H1 (cell line): ENCODE measurements around the gene CSGALNACT2. TPM values are rescaled to one million over a fixed set of nuclear protein-coding genes. Genes with fewer than 3 reads are reported as not detected.

ENCODE experiments used
- CTCF ChIA-PET: fragments of 300-600 bp; sonication (Branson Sonifier 250); formaldehyde crosslinking; loops from one replicate; lab custom pipeline; 2021; ENCODE audit not compliant: partially characterized antibody; lab: Charles Lee
- POLR2A ChIA-PET: fragments of 300-600 bp; sonication (Branson Sonifier 250); formaldehyde crosslinking; loops from one replicate; lab custom pipeline; 2021; ENCODE audit warnings: inconsistent platforms; ENCODE audit not compliant: partially characterized antibody; lab: Charles Lee
- DNase-seq, 2 experiments: peaks; one replicate each; pipeline versions ENCODE4 v3.0.0 to v3.0.0-alpha.2; 2010 to 2022; ENCODE audit warnings: low spot score in 2 of 2, low read depth in 1 of 2, mixed read lengths in 1 of 2
- FAIRE-seq: peaks from 2 replicates; lab custom pipeline; 2011; peaks lifted over from hg19 to GRCh38; lab: Jason Lieb, UNC
- H2AFZ ChIP-seq: 2 replicates; pipeline ENCODE4 v1.8.1; 2012; ENCODE audit warnings: low read length, inconsistent platforms
- H2AK5ac ChIP-seq: 2 replicates; pipeline ENCODE4 v1.6.1; 2013; ENCODE audit warnings: low read depth, low read length
- H2BK120ac ChIP-seq: replicated peaks from 2 replicates; pipeline ENCODE3; 2013; ENCODE audit warnings: low read depth, low read length, inconsistent platforms
- H2BK12ac ChIP-seq: 2 replicates; pipeline ENCODE4 v1.6.1; 2013; ENCODE audit warnings: low read depth, low read length
- H2BK15ac ChIP-seq: 2 replicates; pipeline ENCODE4 v1.6.1; 2013; ENCODE audit warnings: low read length
- H2BK20ac ChIP-seq: 2 replicates; pipeline ENCODE4 v1.6.1; 2013; ENCODE audit warnings: low read length
- H2BK5ac ChIP-seq: 2 replicates; pipeline ENCODE4 v1.6.1; 2013; ENCODE audit warnings: low read depth, low read length
- H3K14ac ChIP-seq: 2 replicates; pipeline ENCODE4 v1.6.1; 2013; ENCODE audit warnings: inconsistent platforms; ENCODE audit not compliant: insufficient read length
- H3K18ac ChIP-seq: 2 replicates; pipeline ENCODE4 v1.6.1; 2013; ENCODE audit warnings: low read length; ENCODE audit errors: extremely low read depth
- H3K23ac ChIP-seq: 2 replicates; pipeline ENCODE4 v1.6.1; 2013; ENCODE audit warnings: inconsistent platforms; ENCODE audit not compliant: insufficient read length
- H3K23me2 ChIP-seq: 2 replicates; pipeline ENCODE4 v1.6.1; 2013; ENCODE audit warnings: low read depth, low read length
- H3K27ac ChIP-seq: 2 replicates; pipeline ENCODE4 v1.6.1; 2011; ENCODE audit warnings: low read depth, low read length, inconsistent platforms
- H3K27me3 ChIP-seq, 4 experiments: replicated peaks in 1 of 4; 1 replicate in 1 of 4; 2 replicates in 3 of 4; pipeline versions ENCODE4 v1.6.1 to v1.8.1; 2011 to 2013; ENCODE audit warnings: low read length in 3 of 4, mild to moderate bottlenecking in 3 of 4, inconsistent platforms in 2 of 4, mixed read lengths in 2 of 4, moderate library complexity in 1 of 4; ENCODE audit not compliant: control insufficient read depth in 3 of 4, insufficient read depth in 3 of 4; ENCODE audit errors: extremely low read depth in 1 of 4
- H3K36me3 ChIP-seq, 4 experiments: 2 replicates each; pipeline versions ENCODE4 v1.6.1 to v1.8.1; 2011 to 2013; ENCODE audit warnings: mild to moderate bottlenecking in 4 of 4, low read length in 3 of 4, moderate library complexity in 2 of 4, control low read depth in 1 of 4, inconsistent platforms in 1 of 4; ENCODE audit not compliant: insufficient read depth in 4 of 4, control insufficient read depth in 2 of 4
- H3K4ac ChIP-seq: replicated peaks from 2 replicates; pipeline ENCODE3; 2013; ENCODE audit warnings: low read length, low read depth, mixed read lengths, inconsistent platforms; ENCODE audit not compliant: insufficient read length
- H3K4me1 ChIP-seq, 4 experiments: replicated peaks in 1 of 4; 1 replicate in 1 of 4; 2 replicates in 3 of 4; pipeline versions ENCODE4 v1.6.1 to v1.8.1; 2011 to 2013; ENCODE audit warnings: low read length in 3 of 4, inconsistent platforms in 2 of 4, mixed read lengths in 1 of 4; ENCODE audit not compliant: insufficient read depth in 4 of 4, control insufficient read depth in 3 of 4
- H3K4me2 ChIP-seq, 2 experiments: 2 replicates each; pipeline versions ENCODE4 v1.6.1 to v1.8.1; 2011 to 2013; ENCODE audit warnings: low read depth in 2 of 2, low read length in 2 of 2, control low read depth in 1 of 2, inconsistent platforms in 1 of 2, mild to moderate bottlenecking in 1 of 2; ENCODE audit not compliant: insufficient read depth in 1 of 2
- H3K4me3 ChIP-seq, 4 experiments: fragments of 200-600, 300-600 bp in 1 of 4; sonication (generic), shearing (Covaris generic), sonication (Bioruptor Twin) in 1 of 4; 2 replicates each; pipeline versions ENCODE4 v1.5.1 to v1.8.1; 2011 to 2016; ENCODE audit warnings: low read length in 4 of 4, low read depth in 3 of 4, control low read depth in 2 of 4, inconsistent platforms in 2 of 4, mild to moderate bottlenecking in 2 of 4, mixed read lengths in 1 of 4, moderate library complexity in 1 of 4; ENCODE audit not compliant: insufficient read depth in 2 of 4; ENCODE audit errors: extremely low read depth in 1 of 4
- H3K56ac ChIP-seq: replicated peaks from 2 replicates; pipeline ENCODE3; 2013; ENCODE audit warnings: low read depth, mild to moderate bottlenecking, mixed read lengths, low read length, inconsistent platforms; ENCODE audit not compliant: insufficient read length
- H3K79me1 ChIP-seq: 2 replicates; pipeline ENCODE4 v1.6.1; 2013; ENCODE audit warnings: low read depth, low read length, control low read depth
- H3K79me2 ChIP-seq, 2 experiments: 2 replicates each; pipeline versions ENCODE4 v1.6.1 to v1.8.1; 2012 to 2013; ENCODE audit warnings: low read length in 2 of 2, mild to moderate bottlenecking in 2 of 2, inconsistent platforms in 1 of 2; ENCODE audit not compliant: insufficient read depth in 2 of 2, control insufficient read depth in 1 of 2
- H3K9ac ChIP-seq, 4 experiments: replicated peaks in 1 of 4; 1 replicate in 1 of 4; 2 replicates in 3 of 4; pipeline versions ENCODE4 v1.6.1 to v1.8.1; 2011 to 2013; ENCODE audit warnings: low read depth in 3 of 4, low read length in 3 of 4, control low read depth in 2 of 4, mild to moderate bottlenecking in 2 of 4, moderate library complexity in 2 of 4, inconsistent platforms in 1 of 4; ENCODE audit errors: extremely low read depth in 1 of 4
- H3K9me3 ChIP-seq, 2 experiments: 2 replicates each; pipeline versions ENCODE4 v1.6.1 to v1.8.1; 2012 to 2013; ENCODE audit warnings: mild to moderate bottlenecking in 2 of 2, moderate library complexity in 2 of 2, control low read depth in 1 of 2, inconsistent platforms in 1 of 2, low read depth in 1 of 2, low read length in 1 of 2, mixed read lengths in 1 of 2; ENCODE audit not compliant: insufficient read depth in 2 of 2
- H4K20me1 ChIP-seq, 2 experiments: replicated peaks in 1 of 2; 2 replicates each; pipeline versions ENCODE3 to v1.8.1; 2011 to 2013; ENCODE audit warnings: inconsistent platforms in 2 of 2, low read length in 2 of 2, mild to moderate bottlenecking in 1 of 2; ENCODE audit not compliant: insufficient read depth in 2 of 2, control insufficient read depth in 1 of 2
- H4K5ac ChIP-seq: 2 replicates; pipeline ENCODE4 v1.6.1; 2013; ENCODE audit warnings: low read length, low read depth, mixed read lengths, inconsistent platforms; ENCODE audit not compliant: insufficient read length
- H4K8ac ChIP-seq: 2 replicates; pipeline ENCODE4 v1.8.0; 2013; ENCODE audit warnings: mild to moderate bottlenecking, moderate library complexity, low read length, inconsistent platforms; ENCODE audit not compliant: insufficient read depth; ENCODE audit errors: extremely low read depth
- H4K91ac ChIP-seq: replicated peaks from 2 replicates; pipeline ENCODE3; 2013; ENCODE audit warnings: low read length, mixed read lengths, inconsistent platforms; ENCODE audit not compliant: insufficient read length
- RFX5 ChIP-seq: IDR thresholded peaks from 2 replicates; pipeline ENCODE4 v1.6.1; 2011; ENCODE audit warnings: low read depth, low read length, improper control_type of control experiment, borderline replicate concordance
- SP4 ChIP-seq: IDR thresholded peaks from 2 replicates; pipeline ENCODE4 v1.6.1; 2012; ENCODE audit warnings: low read length, inconsistent platforms
- WGBS, 2 experiments: shearing (Covaris generic) in 1 of 2; methylation state at CpG; one replicate each; pipeline versions ENCODE4 v1.1.6 to v1.1.7; 2013 to 2015; ENCODE audit warnings: low lambda C conversion rate in 2 of 2, mixed read lengths in 2 of 2, inconsistent platforms in 1 of 2, low coverage in 1 of 2, missing lambda C conversion rate in 1 of 2; ENCODE audit not compliant: insufficient replicate concordance in 2 of 2, insufficient coverage in 1 of 2, insufficient read length in 1 of 2; ENCODE audit errors: extremely low coverage in 1 of 2, missing lambda C conversion rate in 1 of 2; 5-methylcytosine and 5-hydroxymethylcytosine counted together
- polyA plus RNA-seq, 7 experiments: library from polyadenylated mRNA; depleted of rRNA in 3 of 7; stranded (reverse) in 5 of 7; unstranded in 2 of 7; fragments of >200 nt in 5 of 7; fragments of 200-250 nt in 2 of 7; gene quantifications; 1 replicate in 5 of 7; 2 replicates in 1 of 7; 4 replicates in 1 of 7; pipeline versions ENCODE4 v1.2.1 to v1.2.3, GENCODE V29; 2011 to 2013; ENCODE audit warnings: missing spikeins in 2 of 7, mixed read lengths in 2 of 7
- total RNA-seq: library from RNA; stranded (reverse); fragmentation: NEBNext Ultra II Directional; extraction: Animal tissue kit (Norgen Biotek cat#: 25700); gene quantifications from 2 replicates; pipeline ENCODE4 v1.2.1, GENCODE V29; 2021

The CSGALNACT2 gene
- total and polyA plus RNA-seq, 2 of the 8 experiments (the other 6 are each of a cell fraction or from before 2014, with no cell fraction given): 2.6 to 5.3 TPM

DNA sequence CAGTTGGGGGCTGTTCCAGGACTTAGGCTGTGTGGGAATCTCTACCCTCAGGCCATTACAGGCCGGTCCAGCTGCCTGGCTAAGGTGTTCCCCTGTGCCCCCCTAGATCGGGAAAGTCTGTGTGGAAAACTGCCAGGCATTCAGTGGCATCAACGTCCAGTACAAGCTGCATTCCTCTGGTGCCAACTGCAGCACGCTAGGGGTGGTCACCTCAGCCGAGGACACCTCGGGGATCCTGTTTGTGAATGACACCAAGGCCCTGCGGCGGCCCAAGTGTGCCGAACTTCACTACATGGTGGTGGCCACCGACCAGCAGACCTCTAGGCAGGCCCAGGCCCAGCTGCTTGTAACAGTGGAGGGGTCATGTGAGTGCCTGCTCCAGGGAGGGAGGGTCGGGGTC is 27.1 kb upstream of the CSGALNACT2 start:
- POLR2A ChIA-PET: no interaction called here
- no peaks in the 10 kb centered on the region for H3K4me1 ChIP-seq
- WGBS, 2 experiments: 87% methylated on average over 11 of the region's 11 CpGs; no CpG with 5 or more reads in 1 of the 2 experiments

More for the DNA sequence above, 27.1 kb upstream of the CSGALNACT2 start:
- no peak overlapping the region for H2BK15ac ChIP-seq
- no peaks in the 10 kb centered on the region for H3K79me1 ChIP-seq
- H2BK120ac ChIP-seq: no peak overlapping the region
- H3K23ac ChIP-seq: no peak overlapping the region
- H3K56ac ChIP-seq: no peak overlapping the region
- FAIRE-seq: no peak
- CTCF ChIA-PET: interaction anchor here (1.1 to 2.9 kb wide), 3 partner anchors 32 to 247 kb away, joined by 3 to 10 read pairs (median 3); no protein-coding TSS in a partner anchor
- no peak overlapping the region for H3K9ac ChIP-seq
- H3K4me3 ChIP-seq: no peak overlapping the region
- no peak overlapping the region for H2BK5ac ChIP-seq
- H2BK12ac ChIP-seq: no peak overlapping the region
- peak overlapping the region; percentile 43; the same call in 1 of the 2 replicates for H4K8ac ChIP-seq
- no peak for TF ChIP-seq RFX5
- no peak for TF ChIP-seq SP4
- TF ChIP-seq, all 59 proteins: peak for 0
- Histone ChIP-seq H2AFZ (no peak overlapping the region), H3K27me3 (no peaks in the 10 kb centered on the region), H3K4ac (no peak overlapping the region), H3K79me2 (no peaks in the 10 kb centered on the region), H3K27ac (no peak overlapping the region), H4K20me1 (no peaks in the 10 kb centered on the region), H3K18ac (no peak overlapping the region), H3K4me2 (no peak overlapping the region), H2BK20ac (no peak overlapping the region), H3K36me3 (no peaks in the 10 kb centered on the region), H4K5ac (no peak overlapping the region), H4K91ac (no peak overlapping the region), H3K23me2 (no peaks in the 10 kb centered on the region), H2AK5ac (no peak overlapping the region), H3K14ac (no peak overlapping the region), H3K9me3 (no peaks in the 10 kb centered on the region)
- no peak for DNase-seq
